Skeletal muscle satellite cell (primary cell): Measurements from ENCODE around the gene SAP130.
"Not testable (repeated sequence)": the region's sequence is repeated elsewhere in the genome, so short reads cannot be mapped to it uniquely, and the experiment has no call there.

Experiments used
- H3K27me3 ChIP-seq: 2 replicates; pipeline ENCODE4 v1.7.0; 2013; ENCODE audit warnings: low read length; ENCODE audit not compliant: control insufficient read depth, insufficient read depth
- H3K36me3 ChIP-seq: 2 replicates; pipeline ENCODE4 v1.7.0; 2013; ENCODE audit warnings: mild to moderate bottlenecking, control low read depth, low read length; ENCODE audit not compliant: insufficient read depth
- H3K4me1 ChIP-seq: 2 replicates; pipeline ENCODE4 v1.7.0; 2013; ENCODE audit warnings: low read length; ENCODE audit not compliant: control insufficient read depth, insufficient read depth
- H3K4me2 ChIP-seq: 2 replicates; pipeline ENCODE4 v1.7.0; 2013; ENCODE audit warnings: mild to moderate bottlenecking, low read length
- H3K4me3 ChIP-seq: 2 replicates; pipeline ENCODE4 v1.7.0; 2013; ENCODE audit warnings: low read length
- H3K9ac ChIP-seq: 2 replicates; pipeline ENCODE4 v1.7.0; 2013; ENCODE audit warnings: mild to moderate bottlenecking, low read depth, low read length, moderate library complexity
- H3K9me3 ChIP-seq: replicated peaks from 2 replicates; pipeline ENCODE4 v1.7.0; 2013; ENCODE audit warnings: mild to moderate bottlenecking, control low read depth, low read length

SAP130 gene

DNA sequence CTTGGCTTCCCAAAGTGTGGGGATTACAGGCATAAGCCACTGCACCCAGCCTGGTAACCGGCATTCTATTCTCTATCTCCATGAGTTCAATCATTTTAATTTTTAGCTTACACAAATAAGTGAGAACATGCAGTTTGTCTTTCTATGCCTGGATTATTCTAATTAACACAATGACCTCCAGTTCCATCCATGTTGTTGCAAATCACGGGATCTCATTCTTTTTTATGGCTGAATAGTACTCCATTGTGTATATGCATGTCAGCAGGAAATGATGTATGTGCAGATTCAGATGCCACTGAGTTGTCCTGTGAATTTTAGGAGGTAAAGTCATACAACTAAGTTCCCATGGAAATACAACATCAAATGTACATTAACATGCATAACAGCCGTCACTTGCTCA, 117.4 kb downstream of the SAP130 start:
- no peak overlapping the region for H3K4me2 ChIP-seq
- H3K4me1 ChIP-seq: no peaks in the 10 kb centered on the region
- no peak overlapping the region for H3K4me3 ChIP-seq
- no peaks in the 10 kb centered on the region for H3K9me3 ChIP-seq
- no peak overlapping the region for H3K9ac ChIP-seq
- H3K27me3 ChIP-seq: peaks cover 19% of the 10 kb centered on the region
- no peaks in the 10 kb centered on the region for H3K36me3 ChIP-seq

DNA sequence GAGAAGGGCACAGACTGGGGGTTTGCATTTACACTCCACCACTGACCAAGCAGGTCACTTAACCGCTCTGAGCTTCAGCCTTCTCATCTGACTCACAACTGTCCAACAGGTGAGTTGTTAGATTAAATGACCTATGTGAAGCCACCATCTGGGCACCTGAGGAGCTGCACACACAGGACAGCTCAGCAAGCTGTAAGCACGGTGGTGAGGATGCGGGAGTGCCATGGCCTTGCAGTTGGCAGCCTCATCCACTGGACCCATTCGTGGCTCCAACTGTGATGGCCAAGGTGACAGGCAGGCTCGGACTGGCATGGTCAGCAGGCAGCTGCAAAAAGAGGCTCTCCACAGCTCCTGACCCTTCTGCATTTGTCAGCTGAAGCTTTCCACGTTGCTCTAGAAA, 118.8 kb downstream of the SAP130 start:
- H3K36me3 ChIP-seq: no peaks in the 10 kb centered on the region
- no peak overlapping the region for H3K9ac ChIP-seq
- H3K9me3 ChIP-seq: no peaks in the 10 kb centered on the region
- H3K4me2 ChIP-seq: no peak overlapping the region
- no peaks in the 10 kb centered on the region for H3K4me1 ChIP-seq
- H3K27me3 ChIP-seq: peaks cover 24% of the 10 kb centered on the region
- no peak overlapping the region for H3K4me3 ChIP-seq

DNA sequence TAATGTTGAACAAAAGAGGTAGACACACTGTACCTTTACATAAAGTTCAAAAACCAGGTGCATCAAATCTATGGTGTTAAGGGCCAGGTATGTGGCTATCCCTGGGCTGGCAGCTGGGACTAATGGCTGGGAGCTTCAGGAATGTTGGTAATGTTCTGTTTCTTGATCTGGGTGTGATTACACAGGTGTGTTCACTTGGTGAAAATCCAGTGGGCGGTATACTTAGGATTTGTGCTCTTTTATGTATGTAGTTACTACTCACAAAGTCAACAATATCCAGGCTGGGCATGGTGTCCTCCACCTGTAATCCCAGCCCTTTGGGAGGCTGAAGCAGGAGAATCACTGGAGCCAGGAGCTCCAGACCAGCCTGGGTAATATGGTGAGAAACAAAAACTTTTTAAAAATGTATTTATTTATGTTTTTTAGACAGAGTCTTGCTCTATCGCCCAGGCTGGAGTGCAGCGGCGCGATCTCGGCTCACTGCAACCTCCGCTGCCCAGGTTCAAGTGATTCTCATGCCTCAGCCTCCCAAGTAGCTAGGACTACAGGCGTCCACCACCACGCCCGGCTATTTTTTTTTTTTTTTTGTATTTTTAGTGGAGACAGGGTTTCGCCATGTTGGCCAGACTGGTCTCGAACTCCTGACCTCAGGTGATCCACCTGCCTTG, 120.0 kb downstream of the SAP130 start:
- H3K4me2 ChIP-seq, H3K4me3 ChIP-seq, H3K36me3 ChIP-seq, H3K9me3 ChIP-seq, H3K9ac ChIP-seq, H3K4me1 ChIP-seq: not testable (repeated sequence)
- H3K27me3 ChIP-seq: peaks cover 24% of the 10 kb centered on the region

DNA sequence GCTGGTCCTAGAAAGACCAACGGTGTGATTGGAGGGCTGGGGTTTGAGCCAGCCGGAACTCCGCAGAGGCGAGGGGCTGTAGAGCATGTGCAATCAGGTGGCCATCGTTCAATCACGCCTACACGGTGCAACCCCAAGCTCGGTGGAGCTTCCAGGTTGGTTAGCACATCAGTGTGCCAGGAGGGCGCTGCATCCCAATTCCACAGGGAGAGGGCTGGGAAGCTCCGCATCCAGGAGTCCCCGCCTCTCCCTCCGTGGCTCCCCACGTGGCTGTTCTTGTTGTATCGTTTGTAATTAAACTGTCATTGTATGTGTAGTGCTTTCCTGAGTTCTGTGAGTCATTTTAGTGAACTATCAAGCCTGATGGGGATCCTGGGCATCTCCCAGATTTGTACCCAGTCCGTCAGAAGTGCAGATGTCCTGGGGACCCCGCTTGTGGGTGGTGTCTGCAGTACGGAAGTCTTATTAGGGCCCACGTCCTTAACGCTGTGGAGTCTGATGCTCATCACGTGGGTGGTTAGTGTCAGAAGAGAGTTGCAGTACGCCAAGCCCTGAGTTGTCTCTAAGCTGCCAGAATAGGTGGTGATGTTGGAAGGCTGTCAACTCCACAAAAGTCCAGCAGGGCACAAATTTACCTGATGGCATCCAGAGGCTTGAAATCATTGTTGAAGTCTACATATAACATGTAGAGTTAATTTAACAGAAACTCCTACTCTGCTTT, 121.5 kb downstream of the SAP130 start:
- Histone ChIP-seq H3K27me3 (peaks cover 24% of the 10 kb centered on the region), H3K4me3 (no peak overlapping the region), H3K4me2 (peak overlapping the region; percentile 16), H3K4me1 (no peaks in the 10 kb centered on the region), H3K36me3 (no peaks in the 10 kb centered on the region), H3K9ac (no peak overlapping the region), H3K9me3 (no peaks in the 10 kb centered on the region)

DNA sequence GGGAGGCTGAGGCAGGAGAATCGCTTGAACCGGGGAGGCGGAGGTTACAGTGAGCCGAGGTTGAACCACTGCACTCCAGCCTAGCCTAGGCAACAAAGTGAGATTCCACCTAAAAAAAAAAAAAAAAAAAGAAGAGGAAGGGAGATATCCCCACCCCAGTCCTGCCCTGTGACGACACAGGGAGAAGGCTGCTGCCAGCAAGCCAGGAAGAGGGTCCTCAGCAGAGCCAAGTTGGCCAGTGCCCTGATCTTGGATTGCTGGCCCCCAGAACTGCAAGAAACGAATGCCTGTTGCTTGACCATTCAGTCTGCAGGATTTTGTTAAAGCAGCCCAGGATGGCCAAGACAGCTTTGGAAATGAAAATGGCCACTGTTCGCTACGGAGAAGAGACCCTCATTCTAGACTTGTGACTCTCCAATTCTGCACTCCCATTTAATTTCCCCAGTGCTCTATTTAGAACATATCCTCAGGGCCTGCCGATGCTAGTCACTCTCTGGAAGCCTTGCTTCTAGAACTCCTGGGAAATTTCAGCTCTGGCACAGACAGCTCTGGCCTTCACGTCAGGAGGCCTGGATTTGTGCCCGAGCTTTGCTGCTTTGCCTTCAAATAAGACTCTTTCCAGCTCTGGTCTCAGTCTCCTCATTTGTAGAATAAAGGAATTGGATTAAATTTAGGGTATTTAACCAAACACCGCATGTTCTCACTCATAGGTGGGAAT, 126.4 kb downstream of the SAP130 start:
- Histone ChIP-seq H3K4me3 (no peak overlapping the region), H3K4me1 (no peaks in the 10 kb centered on the region), H3K4me2 (no peak overlapping the region), H3K9ac (no peak overlapping the region), H3K27me3 (peaks cover 16% of the 10 kb centered on the region), H3K36me3 (no peaks in the 10 kb centered on the region), H3K9me3 (no peaks in the 10 kb centered on the region)

DNA sequence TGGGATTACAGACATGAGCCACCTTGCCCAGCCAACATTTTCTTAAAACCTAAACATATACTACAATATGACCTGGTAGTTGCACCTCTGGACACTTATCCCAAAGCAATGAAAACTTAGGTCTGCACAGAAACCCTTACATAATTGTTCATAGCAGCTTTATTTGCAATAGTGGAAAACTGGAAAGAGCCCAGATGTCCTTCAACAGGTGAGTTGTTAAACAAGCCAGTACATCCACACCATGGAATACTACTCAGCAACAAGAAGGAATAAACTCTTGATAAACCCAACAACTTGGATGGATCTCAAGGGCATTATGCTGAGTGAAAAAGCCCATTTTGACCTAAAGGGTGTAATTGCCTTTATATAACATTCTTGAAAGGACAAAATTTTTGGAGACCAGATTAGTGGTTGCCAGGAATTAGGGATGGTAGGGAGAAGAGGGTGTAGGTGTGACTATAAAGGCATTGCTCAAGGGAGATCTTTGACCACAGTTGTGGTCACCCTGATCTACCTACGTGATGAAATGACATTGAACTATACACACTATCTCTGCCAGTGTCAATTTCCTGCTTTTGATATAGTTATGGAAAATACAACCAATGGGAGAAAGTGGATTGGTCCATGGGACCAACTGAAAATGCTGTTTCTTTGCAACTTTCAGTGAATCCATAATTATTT, 130.2 kb downstream of the SAP130 start:
- Histone ChIP-seq H3K9ac (no peak overlapping the region), H3K4me3 (no peak overlapping the region), H3K4me2 (no peak overlapping the region), H3K27me3 (peaks cover 6% of the 10 kb centered on the region), H3K4me1 (no peaks in the 10 kb centered on the region), H3K36me3 (no peaks in the 10 kb centered on the region), H3K9me3 (no peaks in the 10 kb centered on the region)

DNA sequence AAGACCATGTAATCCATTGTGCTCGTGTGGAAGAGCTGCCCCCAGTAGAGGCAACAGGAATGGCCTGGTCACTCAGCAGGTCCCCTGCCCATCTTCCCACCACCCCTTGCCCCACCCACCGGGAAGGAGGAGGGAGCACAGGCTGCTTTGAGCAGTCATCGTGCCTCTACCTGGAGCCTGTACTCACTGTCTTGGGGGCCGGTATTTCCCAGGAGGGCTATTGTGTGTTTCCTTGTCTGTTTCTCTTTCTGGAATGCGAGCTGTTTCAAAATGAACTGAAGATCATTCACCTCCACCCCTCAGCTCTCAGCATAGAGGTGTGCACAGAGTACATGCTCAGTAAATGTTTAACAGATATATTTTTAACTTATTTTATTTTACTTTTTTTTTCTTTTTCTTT, 134.4 kb downstream of the SAP130 start:
- Histone ChIP-seq H3K27me3 (peaks cover 6% of the 10 kb centered on the region), H3K36me3 (no peaks in the 10 kb centered on the region), H3K9me3 (no peaks in the 10 kb centered on the region)

DNA sequence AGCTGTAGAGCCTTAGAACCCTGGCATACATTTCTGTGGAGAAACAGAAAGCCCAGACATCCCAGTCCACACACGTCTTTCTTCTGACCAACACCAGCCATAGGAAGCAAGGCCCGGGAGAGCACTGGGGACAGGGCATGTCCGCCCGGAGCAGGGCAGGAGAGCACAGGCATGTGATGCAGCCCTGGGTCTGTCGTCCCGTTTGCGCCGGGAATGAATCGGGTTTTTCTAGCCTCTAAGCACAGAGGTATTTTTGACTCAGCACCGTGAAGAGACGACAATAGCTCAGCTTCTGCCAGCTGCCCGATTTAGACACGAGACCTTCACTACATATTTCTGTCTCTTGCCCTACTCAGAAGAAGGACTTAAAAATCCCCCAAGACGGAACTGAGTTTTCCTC, 134.8 kb downstream of the SAP130 start:
- no peak overlapping the region for H3K9ac ChIP-seq
- H3K9me3 ChIP-seq: no peaks in the 10 kb centered on the region
- no peak overlapping the region for H3K4me2 ChIP-seq
- no peak overlapping the region for H3K4me3 ChIP-seq
- H3K27me3 ChIP-seq: peaks cover 6% of the 10 kb centered on the region
- H3K4me1 ChIP-seq: peaks cover 2% of the 10 kb centered on the region
- H3K36me3 ChIP-seq: no peaks in the 10 kb centered on the region

More for the DNA sequence above, 134.4 kb downstream of the SAP130 start:
- H3K4me1 ChIP-seq: no peaks in the 10 kb centered on the region
- no peak overlapping the region for H3K9ac ChIP-seq
- no peak overlapping the region for H3K4me3 ChIP-seq
- H3K4me2 ChIP-seq: no peak overlapping the region

DNA sequence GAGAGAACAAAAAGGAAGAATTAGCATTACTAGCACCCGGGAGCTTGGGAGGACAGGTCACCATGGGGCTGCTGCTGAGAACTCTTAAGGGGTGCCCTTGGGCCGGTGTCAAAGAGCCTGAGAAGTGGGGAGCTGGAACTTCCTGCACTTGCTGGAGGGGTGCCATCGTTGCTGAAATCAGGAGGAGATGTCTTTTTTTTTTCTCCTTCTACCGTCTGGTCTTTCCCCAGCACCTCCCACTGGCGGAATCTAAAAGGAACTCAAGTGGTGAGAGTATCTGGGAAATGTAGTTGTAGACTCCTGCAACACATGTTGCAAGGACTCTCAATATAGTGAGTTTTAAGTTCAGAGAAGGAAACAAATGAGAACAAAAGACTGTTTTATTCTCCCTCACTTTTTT, 136.0 kb downstream of the SAP130 start:
- Histone ChIP-seq H3K27me3 (no peaks in the 10 kb centered on the region), H3K9ac (no peak overlapping the region), H3K4me2 (no peak overlapping the region), H3K9me3 (no peaks in the 10 kb centered on the region), H3K36me3 (no peaks in the 10 kb centered on the region), H3K4me1 (peaks cover 12% of the 10 kb centered on the region), H3K4me3 (no peak overlapping the region)
